Right renal cortex interstitium (tissue), 3 donors: ENCODE results near the gene CARNS1. TPM values are rescaled to one million over a fixed set of nuclear protein-coding genes. Genes with fewer than 3 reads are reported as not detected.
"Not testable (repeated sequence)": the region's sequence is repeated elsewhere in the genome, so short reads cannot be mapped to it uniquely, and the experiment has no call there.

ENCODE experiments used
- DNase-seq, 3 donors: peaks; one replicate each; pipeline ENCODE4 v3.0.0-alpha.2; 2013; ENCODE audit warnings: low read depth in 3 of 3, low spot score in 2 of 3
- polyA plus RNA-seq, 3 donors: library from polyadenylated mRNA; unstranded; fragments of 120-200 nt; gene quantifications; one replicate each; pipeline ENCODE4 v1.2.1, GENCODE V29; 2013; ENCODE audit not compliant: insufficient read length in 3 of 3

CARNS1 gene
- polyA plus RNA-seq, 3 donors, result 1.1 to 1.5 (median 1.4) TPM

GRCh38 chr11:67396587-67397389 is 18.7 kb upstream of the CARNS1 start:
- no peak for DNase-seq

DNA sequence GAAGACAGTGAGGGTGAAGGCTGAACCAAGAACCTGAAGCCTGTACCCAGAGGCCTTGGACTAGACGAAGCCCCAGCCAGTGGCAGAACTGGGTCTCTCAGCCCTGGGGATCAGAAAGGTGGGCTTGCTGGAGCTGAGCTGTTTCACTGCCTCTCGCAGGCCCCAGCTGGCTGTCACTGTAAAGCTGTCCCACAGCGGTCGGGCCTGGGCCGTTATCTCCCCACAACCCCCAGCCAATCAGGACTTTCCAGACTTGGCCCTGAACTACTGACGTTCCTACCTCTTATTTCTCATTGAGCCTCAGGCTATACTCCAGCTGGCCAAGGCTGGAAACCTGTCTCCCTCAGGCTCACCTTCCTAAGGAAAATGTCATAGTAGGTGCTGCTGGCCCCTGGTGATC is 17.9 kb upstream of the CARNS1 start:
- DNase-seq, result no peak

DNA sequence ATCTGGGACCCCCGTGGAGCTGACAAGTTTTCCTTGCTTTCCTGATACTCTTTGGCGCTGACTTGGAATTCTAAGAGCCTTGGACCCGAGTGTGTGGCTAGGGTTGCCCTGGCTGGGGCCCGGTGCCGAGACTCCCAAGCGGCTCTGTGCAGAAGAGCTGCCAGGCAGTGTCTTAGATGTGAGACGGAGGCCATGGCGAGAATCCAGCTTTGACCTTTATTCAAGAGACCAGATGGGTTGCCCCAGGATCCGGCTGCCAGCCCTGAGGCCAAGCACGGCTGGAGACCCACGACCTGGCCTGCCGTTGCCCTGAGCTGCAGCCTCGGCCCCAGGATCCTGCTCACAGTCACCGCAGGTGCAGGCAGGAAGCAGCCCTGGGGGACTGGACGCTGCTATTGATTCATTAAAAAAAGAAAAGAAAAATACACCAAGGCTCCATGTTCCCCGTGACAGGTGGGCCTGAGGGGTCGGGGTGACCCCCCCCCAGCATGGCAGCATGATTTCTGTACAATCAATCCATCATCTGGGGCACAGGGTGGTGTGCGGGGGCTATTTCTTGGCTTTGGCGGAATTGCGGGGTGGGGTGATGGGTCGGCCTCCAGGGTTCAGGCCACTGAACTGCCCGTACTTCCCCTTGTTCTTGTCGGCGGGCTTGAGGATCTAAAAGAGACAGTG is 17.4 kb upstream of the CARNS1 start:
- DNase-seq, result no peak

DNA sequence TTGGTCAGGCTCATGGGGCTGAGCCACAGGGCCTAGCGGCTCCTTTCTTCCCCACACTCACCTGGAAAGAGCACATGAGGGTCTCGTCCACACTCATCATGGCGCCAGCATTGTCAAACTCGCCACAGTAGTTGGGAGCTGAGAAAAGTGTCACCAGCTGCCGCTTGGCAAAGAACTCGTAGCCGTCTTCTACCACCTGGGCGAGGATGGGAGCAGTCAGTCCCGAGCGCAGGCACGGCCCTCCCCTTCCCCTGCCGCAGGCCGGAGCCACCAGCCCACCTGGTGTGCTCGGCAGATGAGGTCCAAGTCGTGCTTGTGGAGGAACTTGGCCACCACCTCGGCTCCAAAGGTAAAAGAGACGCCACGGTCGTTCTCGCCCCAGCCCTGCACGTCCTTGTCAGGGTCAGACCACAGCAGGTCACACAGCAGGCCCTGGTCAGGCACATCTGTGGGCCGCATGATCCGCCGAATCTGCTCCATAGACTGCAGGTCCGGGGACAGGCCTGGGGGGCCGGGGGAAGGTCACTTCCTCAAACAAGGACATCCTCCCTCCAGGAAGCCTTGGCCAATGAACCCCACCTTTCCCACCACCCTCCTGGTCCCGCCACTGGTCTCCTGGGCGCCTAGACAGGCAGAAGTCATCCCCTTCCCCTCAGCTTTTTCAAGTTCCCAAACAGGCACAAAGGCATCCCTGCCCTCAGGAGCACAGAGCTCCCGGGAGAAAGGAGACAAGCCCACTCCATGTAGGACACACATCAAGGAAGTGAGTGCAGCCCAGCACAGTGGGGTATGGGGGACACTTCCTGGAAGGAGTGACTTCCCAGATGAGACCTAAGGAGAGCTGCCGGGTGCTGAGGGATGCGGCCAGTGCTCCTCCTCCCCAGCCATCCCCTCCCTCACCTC is 16.6 kb upstream of the CARNS1 start:
- no peak for DNase-seq

DNA sequence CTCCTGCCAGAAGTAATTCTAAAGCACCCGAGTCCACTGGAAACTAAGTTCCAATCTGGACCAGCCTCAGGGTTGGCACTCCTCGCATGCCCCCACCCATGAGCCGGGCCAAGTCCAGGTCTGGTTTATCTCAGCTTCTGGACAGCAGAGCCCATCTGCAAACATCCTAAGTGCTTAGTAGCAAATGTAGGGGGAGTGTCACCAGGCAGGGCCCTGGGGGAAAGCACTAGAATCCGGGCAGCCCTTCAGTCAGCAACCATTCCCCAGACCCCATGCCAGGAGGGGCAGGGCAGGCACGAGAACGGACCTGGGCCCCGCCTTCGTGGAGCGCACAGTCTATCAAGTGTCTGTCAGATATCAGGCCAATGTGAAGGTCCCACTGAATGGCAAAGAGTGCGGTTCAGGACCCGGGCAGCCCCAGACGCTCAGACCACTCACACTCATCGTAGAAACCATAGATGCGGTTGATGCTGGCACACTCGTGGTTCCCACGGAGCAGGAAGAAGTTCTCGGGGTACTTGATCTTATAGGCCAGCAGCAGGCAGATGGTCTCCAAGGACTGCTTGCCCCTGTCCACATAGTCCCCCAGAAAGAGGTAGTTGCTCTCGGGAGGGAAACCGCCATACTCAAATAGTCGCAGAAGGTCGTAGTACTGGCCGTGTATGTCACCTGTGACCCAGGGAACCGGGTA is 15.1 kb upstream of the CARNS1 start:
- DNase-seq, result no peak

DNA sequence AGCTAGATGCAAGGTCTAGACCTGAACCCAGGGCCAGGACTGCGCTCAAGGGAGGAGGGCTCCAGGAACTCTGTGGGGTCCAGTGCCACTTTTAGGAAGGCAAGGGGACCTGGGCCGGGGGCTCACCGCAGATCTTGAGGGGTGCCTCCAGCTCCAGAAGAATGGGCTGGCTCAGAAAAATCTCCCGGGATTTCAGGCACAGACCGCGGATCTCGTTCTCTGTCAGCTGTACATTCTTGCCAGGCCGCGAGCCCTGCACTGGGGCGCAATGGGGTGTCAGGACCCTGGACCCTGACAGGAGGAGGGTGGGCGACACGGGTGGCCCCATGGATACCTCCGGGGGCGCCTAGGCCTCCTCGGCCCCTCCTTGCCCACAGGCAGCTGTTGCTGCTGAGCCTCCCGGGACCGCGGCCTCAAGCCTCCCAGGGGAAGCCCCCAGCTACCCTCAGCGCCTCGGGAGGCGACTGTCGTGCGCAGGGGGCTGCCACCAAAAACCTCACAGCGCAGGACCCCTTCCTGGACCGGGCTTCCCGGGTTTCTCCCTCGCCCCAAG is 14.5 kb upstream of the CARNS1 start:
- no peak for DNase-seq

GRCh38 chr11:67401495-67402191 is 13.8 kb upstream of the CARNS1 start, which contains the start of gene PPP1CA:
PPP1CA (minus strand) TSS chr11:67401858; CDS start chr11:67401782, 76 bp downstream.
- DNase-seq, result peak in 1 of 3 donors; percentile 72

DNA sequence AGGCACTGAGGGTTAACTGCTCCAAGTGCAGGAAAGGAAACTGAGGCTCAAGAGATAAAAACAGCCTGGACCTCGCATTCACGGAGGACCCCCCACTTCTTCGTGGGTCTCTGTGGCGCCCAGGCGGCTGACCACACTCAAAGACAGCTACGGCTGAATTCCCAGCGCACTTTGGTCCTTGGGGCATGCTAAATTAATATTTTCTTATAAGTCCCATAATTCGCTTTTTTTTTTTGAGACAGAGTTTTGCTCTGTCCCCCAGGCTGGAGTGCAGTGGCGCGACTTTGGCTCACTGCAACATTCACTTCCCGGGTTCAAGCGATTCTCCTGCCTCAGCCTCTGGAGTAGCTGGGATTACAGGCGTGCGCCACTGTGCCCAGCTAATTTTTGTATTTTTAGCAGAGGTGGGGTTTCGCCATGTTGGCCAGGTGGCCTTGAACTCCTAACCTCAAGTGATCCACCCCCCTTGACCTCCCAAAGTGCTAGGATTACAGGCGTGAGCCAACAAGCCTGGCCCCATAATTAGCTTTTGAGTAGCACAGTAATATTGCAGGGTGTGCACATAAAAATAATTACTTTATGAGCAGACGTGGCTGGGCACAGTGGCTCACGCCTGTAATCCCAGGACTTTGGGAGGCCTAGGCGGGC is 13.2 kb upstream of the CARNS1 start:
- not testable (repeated sequence) for DNase-seq

GRCh38 chr11:67403085-67403484 is 12.4 kb upstream of the CARNS1 start:
- DNase-seq, result not testable (repeated sequence)

DNA sequence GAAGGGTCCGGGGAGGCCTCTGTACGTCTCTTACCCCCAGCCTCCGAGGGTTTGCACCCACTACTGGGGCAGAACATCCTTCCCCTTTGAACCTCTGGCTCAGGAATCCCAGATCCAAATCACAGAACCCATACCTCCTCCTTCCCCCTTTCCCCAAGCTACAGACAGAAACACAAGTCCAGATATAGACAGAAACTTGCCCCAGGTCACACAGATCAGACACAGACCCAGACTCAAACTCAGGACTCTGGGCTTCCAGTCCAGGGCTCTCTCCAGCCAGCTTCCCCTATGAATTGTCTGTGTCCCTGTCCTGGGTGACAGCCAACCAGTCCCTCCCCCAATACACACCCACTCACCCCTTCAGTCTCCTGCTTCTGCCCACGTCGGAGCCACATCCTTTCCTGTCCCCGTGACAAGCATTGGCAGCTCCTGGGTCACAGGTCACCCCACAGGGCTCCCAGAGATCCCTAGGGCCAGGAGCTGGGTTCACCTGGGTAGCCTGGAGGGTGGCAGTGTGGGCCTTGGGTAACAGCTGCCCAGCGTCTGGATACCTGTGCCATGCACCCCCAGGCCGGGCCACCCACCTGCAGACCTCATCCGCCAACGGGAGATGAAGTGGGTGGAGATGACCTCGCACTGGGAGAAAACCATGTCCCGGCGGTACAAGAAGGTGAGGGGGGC is 10.8 kb upstream of the CARNS1 start:
- no peak for DNase-seq

GRCh38 chr11:67405196-67405567 is 10.3 kb upstream of the CARNS1 start:
- DNase-seq, result no peak

DNA sequence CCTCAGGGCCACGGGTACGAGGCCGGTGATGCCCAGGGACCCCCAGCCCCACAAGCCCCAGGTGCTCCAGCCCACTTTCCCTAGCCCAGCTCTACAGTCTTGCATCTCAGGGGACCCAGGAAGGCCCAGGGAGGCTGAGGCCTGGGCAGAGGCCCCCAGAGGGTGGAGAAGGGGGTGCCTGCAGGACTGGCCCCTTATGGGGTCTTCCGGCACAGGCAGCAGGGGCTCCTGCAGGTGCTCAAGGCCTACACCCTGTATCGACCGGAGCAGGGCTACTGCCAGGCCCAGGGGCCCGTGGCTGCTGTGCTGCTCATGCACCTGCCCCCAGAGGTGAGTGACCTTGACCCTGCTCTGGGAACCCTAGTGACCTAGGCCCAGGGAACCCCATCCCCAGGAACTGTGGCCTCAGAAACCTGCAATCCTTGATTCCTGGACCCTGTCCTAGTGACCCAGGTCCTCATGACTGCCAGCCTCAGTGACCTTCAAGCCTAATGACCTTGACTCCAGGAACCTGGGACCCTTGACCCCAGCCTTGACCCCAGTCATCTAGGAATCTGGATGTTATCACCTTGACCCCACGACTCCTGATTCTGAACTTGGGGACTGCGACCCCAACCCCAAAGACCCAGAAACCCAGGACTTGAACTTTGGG is 9.7 kb upstream of the CARNS1 start:
- no peak for DNase-seq

DNA sequence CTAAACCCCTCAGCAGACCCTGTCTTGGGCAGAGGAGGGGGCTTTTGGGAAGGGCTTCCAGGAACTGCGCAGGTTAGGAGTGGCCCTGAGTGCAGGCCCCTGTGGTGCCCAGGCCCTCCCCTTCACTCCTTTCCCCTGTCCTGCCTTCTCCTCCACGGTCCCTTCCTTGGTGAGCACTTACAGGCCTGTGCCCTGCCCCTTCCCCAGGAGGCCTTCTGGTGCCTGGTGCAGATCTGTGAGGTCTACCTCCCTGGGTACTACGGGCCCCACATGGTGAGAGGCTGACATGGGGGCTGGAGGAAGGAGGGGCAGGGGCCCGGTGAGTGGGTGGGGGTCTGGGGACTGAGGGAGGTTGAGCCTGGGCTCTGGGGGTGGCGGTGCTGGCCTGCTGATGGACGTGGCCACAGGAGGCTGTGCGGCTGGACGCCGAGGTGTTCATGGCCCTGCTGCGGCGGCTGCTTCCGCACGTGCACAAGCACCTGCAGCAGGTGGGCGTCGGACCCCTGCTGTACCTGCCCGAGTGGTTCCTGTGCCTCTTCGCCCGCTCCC is 9.0 kb upstream of the CARNS1 start:
- DNase-seq, result no peak

- no peak for DNase-seq
These were observed 8.3 kb upstream of the CARNS1 start for GRCh38 chr11:67406969-67407687.

GRCh38 chr11:67407688-67408163 is 7.8 kb upstream of the CARNS1 start:
- DNase-seq, result no peak

DNA sequence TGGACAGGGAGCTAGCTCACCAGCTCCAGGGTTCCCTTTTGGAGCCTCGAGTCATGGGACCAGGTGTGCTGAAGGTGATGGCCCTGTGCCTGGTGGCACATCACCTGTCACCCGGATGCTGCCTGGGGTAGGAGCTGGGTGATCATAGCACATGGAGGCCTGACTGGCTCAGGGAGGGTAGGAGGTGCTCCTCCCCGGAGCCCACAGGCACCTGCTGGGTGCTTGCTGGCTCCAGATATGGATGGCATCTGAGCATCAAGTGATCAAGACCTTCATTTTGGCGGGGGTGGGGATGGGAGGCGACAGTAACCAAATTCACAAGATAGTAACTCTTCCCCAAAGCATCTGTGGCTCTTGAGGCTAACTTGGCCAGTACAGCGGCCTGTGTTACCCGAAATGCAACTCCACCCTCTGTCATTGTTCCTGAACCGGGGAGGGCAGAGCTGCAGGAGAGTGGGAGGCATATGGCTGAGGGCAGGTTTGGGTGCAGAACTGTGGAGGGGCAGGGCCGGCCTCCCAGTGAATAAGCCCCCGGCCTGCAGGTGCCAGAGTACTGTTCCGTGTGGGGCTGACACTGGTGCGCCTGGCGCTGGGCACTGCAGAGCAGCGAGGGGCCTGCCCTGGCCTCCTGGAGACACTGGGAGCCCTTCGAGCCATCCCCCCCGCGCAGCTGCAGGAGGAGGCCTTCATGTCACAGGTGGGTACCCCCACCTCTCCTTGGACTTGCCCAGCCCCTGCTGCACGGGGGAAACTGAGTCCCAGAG is 6.9 kb upstream of the CARNS1 start:
- no peak for DNase-seq
